IMR-90 (cell line): ENCODE results near the gene ARAP2. TPM values are rescaled to one million over a fixed set of nuclear protein-coding genes. Genes with fewer than 3 reads are reported as not detected.

Experiments
- ATAC-seq: fragments of 200-7000 bp; cut with Tn5 transposase; 2 replicates; pipeline ENCODE4 v1.9.1; 2020; ENCODE audit warnings: low read depth, mild to moderate bottlenecking, moderate library complexity
- BruUV-seq: library from RNA; stranded (reverse); fragments of 400-500 nt; replicated peaks from 2 replicates; lab custom pipeline; 2021; lab: Mats Ljungman, UMichigan
- CTCF ChIA-PET: fragments of 300-600 bp; formaldehyde crosslinking; extraction: SDS; loops from one replicate; lab custom pipeline; 2021; ENCODE audit warnings: antibody characterized with exemption; lab: Yijun Ruan, JAX
- POLR2A ChIA-PET: fragments of 300-600 bp; sonication (Branson Sonifier 250); formaldehyde crosslinking; loops from one replicate; lab custom pipeline; 2022; ENCODE audit warnings: antibody characterized with exemption; ENCODE audit not compliant: unreplicated experiment; lab: Charles Lee
- DNase-seq: peaks from one replicate; pipeline ENCODE4 v3.0.0; 2013
- H2AFZ ChIP-seq: replicated peaks from 2 replicates; pipeline ENCODE3; 2013; ENCODE audit warnings: low read length, mild to moderate bottlenecking; ENCODE audit not compliant: poor library complexity
- H2AK5ac ChIP-seq: 2 replicates; pipeline ENCODE4 v1.6.1; 2013; ENCODE audit warnings: low read depth, low read length, inconsistent platforms
- H2AK9ac ChIP-seq: replicated peaks from 2 replicates; pipeline ENCODE3; 2013; ENCODE audit warnings: mild to moderate bottlenecking, low read depth, low read length, moderate library complexity; ENCODE audit not compliant: poor library complexity
- H2BK120ac ChIP-seq: 2 replicates; pipeline ENCODE4 v1.6.1; 2013; ENCODE audit warnings: low read depth, low read length, inconsistent platforms
- H2BK15ac ChIP-seq: 3 replicates; pipeline ENCODE4 v1.6.1; 2013; ENCODE audit warnings: low read depth, low read length, inconsistent platforms
- H2BK20ac ChIP-seq: 2 replicates; pipeline ENCODE4 v1.6.1; 2013; ENCODE audit warnings: low read depth, mild to moderate bottlenecking, inconsistent platforms, low read length, moderate library complexity
- H2BK5ac ChIP-seq: 2 replicates; pipeline ENCODE4 v1.6.1; 2013; ENCODE audit warnings: mild to moderate bottlenecking, low read depth, low read length, inconsistent platforms; ENCODE audit not compliant: poor library complexity, severe bottlenecking
- H3K14ac ChIP-seq: replicated peaks from 2 replicates; pipeline ENCODE4 v1.6.1; 2013; ENCODE audit warnings: low read depth, low read length, inconsistent platforms
- H3K18ac ChIP-seq: 2 replicates; pipeline ENCODE4 v1.6.1; 2013; ENCODE audit warnings: low read depth, low read length, control low read depth
- H3K23ac ChIP-seq: 2 replicates; pipeline ENCODE4 v1.6.1; 2013; ENCODE audit warnings: low read depth, low read length, inconsistent platforms
- H3K27ac ChIP-seq: 2 replicates; pipeline ENCODE4 v1.5.1; 2013; ENCODE audit warnings: mild to moderate bottlenecking, control low read depth, low read length; ENCODE audit not compliant: insufficient read depth
- H3K27me3 ChIP-seq: 2 replicates; pipeline ENCODE4 v1.6.1; 2013; ENCODE audit warnings: low read length; ENCODE audit not compliant: control insufficient read depth, insufficient read depth
- H3K36me3 ChIP-seq: 2 replicates; pipeline ENCODE4 v1.6.1; 2013; ENCODE audit warnings: low read length, mixed read lengths; ENCODE audit not compliant: control insufficient read depth, insufficient read depth
- H3K4ac ChIP-seq: 2 replicates; pipeline ENCODE4 v1.6.1; 2013; ENCODE audit warnings: low read depth, low read length, inconsistent platforms
- H3K4me1 ChIP-seq: 2 replicates; pipeline ENCODE4 v1.6.1; 2013; ENCODE audit warnings: low read length, mixed read lengths; ENCODE audit not compliant: control insufficient read depth, insufficient read depth
- H3K4me2 ChIP-seq: 2 replicates; pipeline ENCODE4 v1.6.1; 2013; ENCODE audit warnings: low read depth, mild to moderate bottlenecking, control low read depth, low read length, moderate library complexity
- H3K4me3 ChIP-seq: 2 replicates; pipeline ENCODE4 v1.5.1; 2013; ENCODE audit warnings: low read depth, mild to moderate bottlenecking, control low read depth, low read length, moderate library complexity; ENCODE audit not compliant: insufficient read depth
- H3K56ac ChIP-seq: 2 replicates; pipeline ENCODE4 v1.6.1; 2013; ENCODE audit warnings: low read length, inconsistent platforms; ENCODE audit not compliant: insufficient read depth; ENCODE audit errors: extremely low read depth
- H3K79me1 ChIP-seq, 2 experiments: 2 replicates each; pipeline ENCODE4 v1.6.1; 2013; ENCODE audit warnings: low read length in 2 of 2, inconsistent platforms in 1 of 2, low read depth in 1 of 2
- H3K9ac ChIP-seq: 2 replicates; pipeline ENCODE4 v1.6.1; 2013; ENCODE audit warnings: low read depth, low read length, control low read depth
- H3K9me1 ChIP-seq: 2 replicates; pipeline ENCODE4 v1.6.1; 2013; ENCODE audit warnings: low read length, inconsistent platforms; ENCODE audit not compliant: insufficient read depth
- H3K9me3 ChIP-seq: 2 replicates; pipeline ENCODE4 v1.6.1; 2013; ENCODE audit warnings: low read length; ENCODE audit not compliant: control insufficient read depth, insufficient read depth
- H4K20me1 ChIP-seq: 2 replicates; pipeline ENCODE4 v1.6.1; 2013; ENCODE audit warnings: low read length, inconsistent platforms; ENCODE audit not compliant: insufficient read depth
- H4K5ac ChIP-seq: 2 replicates; pipeline ENCODE4 v1.6.1; 2013; ENCODE audit warnings: mild to moderate bottlenecking, low read depth, low read length, control low read depth
- H4K8ac ChIP-seq, 2 experiments: 2 replicates each; pipeline ENCODE4 v1.6.1; 2013; ENCODE audit warnings: low read depth in 2 of 2, low read length in 2 of 2, control low read depth in 1 of 2, inconsistent platforms in 1 of 2
- H4K91ac ChIP-seq: 2 replicates; pipeline ENCODE4 v1.6.1; 2013; ENCODE audit warnings: low read depth, low read length, inconsistent platforms; ENCODE audit not compliant: insufficient read depth
- POLR2A ChIP-seq: IDR thresholded peaks from 2 replicates; pipeline ENCODE4 v1.6.1; 2012; ENCODE audit warnings: mild to moderate bottlenecking, low read depth, low read length
- RFX5 ChIP-seq: IDR thresholded peaks from 2 replicates; pipeline ENCODE4 v1.8.0; 2012; ENCODE audit warnings: low read depth, mild to moderate bottlenecking, low read length, moderate library complexity
- SMC3 ChIP-seq: fragments of 150-350 bp; IDR thresholded peaks from 2 replicates; pipeline ENCODE4 v1.6.1; 2016; ENCODE audit warnings: low read depth, mild to moderate bottlenecking, antibody characterized with exemption, low read length, moderate library complexity
- WGBS, 2 experiments: methylation state at CpG; one replicate each; pipeline versions ENCODE4 v1.1.5 to v1.1.7; 2013; ENCODE audit warnings: missing lambda C conversion rate in 2 of 2; ENCODE audit not compliant: insufficient read length in 1 of 2; ENCODE audit errors: extremely low coverage in 2 of 2; 5-methylcytosine and 5-hydroxymethylcytosine counted together
- dilution Hi-C: fragments of 300-500 bp; cut with HindIII; formaldehyde crosslinking; loops from one replicate; pipeline ENCODE4 v1.14.3; 2018; ENCODE audit warnings: low sequenced_read_pairs; ENCODE audit not compliant: unreplicated experiment
- in situ Hi-C: fragments of 300-500 bp; cut with MboI; formaldehyde crosslinking; loops from 3 replicates; pipeline ENCODE4 v1.14.3; 2019; ENCODE audit warnings: low sequenced_read_pairs, inconsistent platforms, mixed read lengths
- intact Hi-C: fragments of 100-400 bp; cut with micrococcal nuclease; formaldehyde crosslinking; loops from 2 replicates; pipeline ENCODE4 v1.10.0; 2022
- polyA plus RNA-seq, 3 experiments: library from polyadenylated mRNA; depleted of rRNA; stranded (reverse); fragments of >200 nt; gene quantifications; 2 replicates each; pipeline ENCODE4 v1.2.3, GENCODE V29; 2012; ENCODE audit warnings: low replicate concordance in 1 of 3
- total RNA-seq: library from RNA; depleted of rRNA; stranded (reverse); fragments of >200 nt; gene quantifications from 2 replicates; pipeline ENCODE4 v1.2.3, GENCODE V29; 2012

The ARAP2 gene
- total and polyA plus RNA-seq, 2 of the 4 experiments (the other 2 are of a cell fraction): 0.32 to 1.8 TPM

DNA sequence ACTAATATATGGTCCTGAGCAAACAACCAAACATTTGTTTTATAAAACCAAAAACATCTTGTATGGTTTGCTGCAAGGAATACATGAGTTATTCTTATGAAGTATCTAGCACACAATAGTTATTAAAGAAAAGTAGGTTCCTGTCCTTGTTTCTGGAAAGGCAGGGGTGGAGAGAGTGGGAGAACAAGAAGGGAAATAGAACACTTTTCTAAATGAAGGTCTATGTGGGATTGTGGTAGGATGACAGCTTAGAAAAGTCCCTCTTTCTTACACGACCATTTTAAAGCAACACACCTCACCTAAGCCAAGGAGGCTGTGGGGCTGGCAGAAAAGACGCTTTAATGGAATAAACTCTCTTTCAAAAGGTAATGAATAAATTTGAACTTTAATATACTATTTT is 164.6 kb downstream of the ARAP2 start:
- DNase-seq (no peak), ATAC-seq (no peak)
- Histone ChIP-seq H3K4ac (no peak overlapping the region), H2AFZ (no peak overlapping the region), H3K36me3 (no peaks in the 10 kb centered on the region), H3K4me1 (no peaks in the 10 kb centered on the region), H2BK5ac (no peak overlapping the region), H3K18ac (no peak overlapping the region), H4K20me1 (no peaks in the 10 kb centered on the region), H2BK120ac (no peak overlapping the region), H2AK5ac (no peak overlapping the region), H3K4me2 (no peak overlapping the region), H3K27me3 (no peaks in the 10 kb centered on the region), H2AK9ac (no peak overlapping the region), H2BK20ac (no peak overlapping the region), H3K27ac (no peak overlapping the region), H4K8ac (no peak overlapping the region), H3K9ac (no peak overlapping the region), H4K5ac (no peak overlapping the region), H3K23ac (no peak overlapping the region), H2BK15ac (no peak overlapping the region), H3K79me1 (no peaks in the 10 kb centered on the region), H4K91ac (no peak overlapping the region), H3K14ac (no peak overlapping the region), H3K9me3 (peaks cover 3% of the 10 kb centered on the region; the same call in 1 of the 2 replicates), H3K4me3 (no peak overlapping the region), H3K56ac (no peak overlapping the region), H3K9me1 (no peaks in the 10 kb centered on the region)
- CTCF ChIA-PET: interaction anchor here (0.6 kb wide), 1 partner anchor 22 kb away, joined by 4 read pairs; no protein-coding TSS in a partner anchor
- intact Hi-C loops (no loop called here), in situ Hi-C loops (no loop called here), dilution Hi-C loops (no loop called here)
- no CpG with 5 or more reads among the region's 2 CpGs for WGBS, 2 experiments
- POLR2A ChIA-PET: no interaction called here
- BruUV-seq: no TSS peak
- TF ChIP-seq POLR2A (no peak), RFX5 (no peak), SMC3 (no peak)
